K562 (cell line): ENCODE measurements around the gene PITPNC1. TPM values are rescaled to one million over a fixed set of nuclear protein-coding genes. Genes with fewer than 3 reads are reported as not detected.

ENCODE experiments used
- ATAC-seq: fragments of 200-7000 bp; cut with Tn5 transposase; 3 replicates; pipeline ENCODE4 v1.9.1; 2020; ENCODE audit warnings: moderate library complexity
- BruUV-seq: library from RNA; stranded (reverse); fragments of 400-500 nt; replicated peaks from 2 replicates; lab custom pipeline; 2021; lab: Mats Ljungman, UMichigan
- CTCF ChIA-PET: fragments of 300-600 bp; formaldehyde crosslinking; extraction: SDS; loops from one replicate; lab custom pipeline; 2021; ENCODE audit warnings: low intra/inter-chr PET ratio; lab: Yijun Ruan, JAX
- POLR2A ChIA-PET: fragments of 300-600, 350-650 bp; sonication (Branson Sonifier 250); formaldehyde crosslinking; extraction: SDS; loops from one replicate; lab custom pipeline; 2021; ENCODE audit warnings: antibody characterized with exemption, inconsistent platforms; lab: Yijun Ruan, JAX
- DNase-seq, 4 experiments: peaks; one replicate each; pipeline versions ENCODE4 v3.0.0 to v3.0.0-alpha.2; 2011 to 2018; ENCODE audit warnings: low spot score in 3 of 4, mixed read lengths in 3 of 4; ENCODE audit errors: extremely low read depth in 1 of 4
- FAIRE-seq: peaks from 2 replicates; lab custom pipeline; 2011; peaks lifted over from hg19 to GRCh38; lab: Jason Lieb, UNC
- H2AFZ ChIP-seq: 2 replicates; pipeline ENCODE4 v1.6.0; 2011; ENCODE audit warnings: low read depth, low read length, control low read depth, inconsistent platforms
- H3K27ac ChIP-seq: fragments of 200-600 bp; 3 replicates; pipeline ENCODE4 v1.8.0; 2011; ENCODE audit warnings: low read depth, mild to moderate bottlenecking, control low read depth, inconsistent platforms, low read length, moderate library complexity, mixed read lengths; ENCODE audit errors: extremely low read depth
- H3K27me3 ChIP-seq, 2 experiments: fragments of 300-600 bp in 1 of 2; 2 replicates in 1 of 2; 3 replicates in 1 of 2; pipeline versions ENCODE4 v1.6.0 to v1.8.0; 2011; ENCODE audit warnings: inconsistent platforms in 2 of 2, low read length in 2 of 2, mild to moderate bottlenecking in 1 of 2, mixed read lengths in 1 of 2, moderate library complexity in 1 of 2; ENCODE audit not compliant: control insufficient read depth in 2 of 2, insufficient read depth in 2 of 2
- H3K36me3 ChIP-seq: fragments of 300-600 bp; 3 replicates; pipeline ENCODE4 v1.8.0; 2011; ENCODE audit warnings: mild to moderate bottlenecking, low read length, inconsistent platforms; ENCODE audit not compliant: control insufficient read depth, insufficient read depth
- H3K4me1 ChIP-seq, 2 experiments: fragments of 200-600 bp in 1 of 2; replicated peaks in 1 of 2; 2 replicates in 1 of 2; 3 replicates in 1 of 2; pipeline versions ENCODE4 v1.5.1 to v1.8.0; 2011; ENCODE audit warnings: inconsistent platforms in 2 of 2, low read length in 2 of 2, mild to moderate bottlenecking in 1 of 2, mixed read lengths in 1 of 2, moderate library complexity in 1 of 2; ENCODE audit not compliant: control insufficient read depth in 2 of 2, insufficient read depth in 2 of 2
- H3K4me2 ChIP-seq: 2 replicates; pipeline ENCODE4 v1.6.1; 2011; ENCODE audit warnings: low read length, control low read depth, inconsistent platforms, mixed read lengths; ENCODE audit not compliant: insufficient read depth
- H3K4me3 ChIP-seq: fragments of 200-600 bp; sonication (generic), shearing (Covaris generic); 2 replicates; pipeline ENCODE4 v1.5.1; 2016; ENCODE audit warnings: control low read depth, inconsistent platforms
- H3K79me2 ChIP-seq: fragments of 200-600 bp; 3 replicates; pipeline ENCODE4 v1.8.0; 2011; ENCODE audit warnings: low read length, inconsistent platforms; ENCODE audit not compliant: control insufficient read depth, insufficient read depth
- H3K9ac ChIP-seq, 2 experiments: 2 replicates each; pipeline versions ENCODE4 v1.6.0 to v1.6.1; 2011; ENCODE audit warnings: low read depth in 2 of 2, low read length in 2 of 2, control low read depth in 1 of 2, inconsistent platforms in 1 of 2, mild to moderate bottlenecking in 1 of 2, mixed read lengths in 1 of 2; ENCODE audit not compliant: insufficient read depth in 1 of 2
- H3K9me1 ChIP-seq: one replicate; pipeline ENCODE4 v1.6.0; 2011; ENCODE audit warnings: inconsistent platforms, mild to moderate bottlenecking, low read length, moderate library complexity; ENCODE audit not compliant: control insufficient read depth, insufficient read depth
- H3K9me3 ChIP-seq: replicated peaks from 2 replicates; pipeline ENCODE4 v1.5.1; 2011; ENCODE audit warnings: low read depth, low read length, inconsistent platforms; ENCODE audit not compliant: control insufficient read depth, insufficient read depth
- H4K20me1 ChIP-seq: replicated peaks from 2 replicates; pipeline ENCODE4 v1.6.1; 2011; ENCODE audit warnings: low read length, inconsistent platforms, mixed read lengths; ENCODE audit not compliant: control insufficient read depth, insufficient read depth
- ATF4 ChIP-seq: fragments of 450-650 bp; formaldehyde crosslinking; IDR thresholded peaks from 2 replicates; pipeline ENCODE4 v1.4.0; 2022; ENCODE audit warnings: mild to moderate bottlenecking, moderate library complexity
- CREM ChIP-seq: IDR thresholded peaks from 2 replicates; pipeline ENCODE4 v1.6.1; 2014; ENCODE audit warnings: antibody characterized with exemption, low read depth
- ELK3 ChIP-seq: fragments of 450-650 bp; formaldehyde crosslinking; IDR thresholded peaks from 2 replicates; pipeline ENCODE4 v1.4.0; 2020; ENCODE audit warnings: mild to moderate bottlenecking
- ETV5 ChIP-seq: sonication (generic); formaldehyde crosslinking; IDR thresholded peaks from 2 replicates; pipeline ENCODE4 v1.4.0; 2020; ENCODE audit warnings: low read depth, mild to moderate bottlenecking, missing genetic modification reagents
- HDGF ChIP-seq: fragments of 450-650 bp; IDR thresholded peaks from 2 replicates; pipeline ENCODE4 v1.6.1; 2016
- LEF1 ChIP-seq: fragments of 450-650 bp; IDR thresholded peaks from 2 replicates; pipeline ENCODE4 v1.6.1; 2016; ENCODE audit warnings: mild to moderate bottlenecking
- MXI1 ChIP-seq: IDR thresholded peaks from 2 replicates; pipeline ENCODE4 v1.6.1; 2011; ENCODE audit warnings: low read depth, mild to moderate bottlenecking, improper control_type of control experiment, low read length
- NR3C1 ChIP-seq: sonication (generic); formaldehyde crosslinking; IDR thresholded peaks from 2 replicates; pipeline ENCODE4 v1.8.1; 2022; ENCODE audit warnings: missing genetic modification reagents
- TAF7 ChIP-seq: fragments of 450-650 bp; IDR thresholded peaks from 2 replicates; pipeline ENCODE4 v1.6.1; 2016; ENCODE audit warnings: missing genetic modification characterization, missing compliant biosample characterization
- THAP12 ChIP-seq: fragments of 250-450 bp; sonication (Bioruptor Pico); IDR thresholded peaks from 2 replicates; pipeline ENCODE4 v1.9.0; 2021; ENCODE audit warnings: mild to moderate bottlenecking, inconsistent platforms
- THAP7 ChIP-seq: fragments of 250-450 bp; sonication (Bioruptor Pico); IDR thresholded peaks from 2 replicates; pipeline ENCODE4 v1.5.0; 2021
- TOE1 ChIP-seq, 2 experiments: fragments of 450-650 bp in 1 of 2; sonication (generic) in 1 of 2; formaldehyde crosslinking in 1 of 2; IDR thresholded peaks; 2 replicates each; pipeline versions ENCODE4 v1.7.1 to v1.8.0; 2016 to 2022; ENCODE audit warnings: borderline replicate concordance in 2 of 2, mild to moderate bottlenecking in 2 of 2, antibody characterized with exemption in 1 of 2, inconsistent platforms in 1 of 2, low read depth in 1 of 2, missing genetic modification reagents in 1 of 2, moderate library complexity in 1 of 2
- ZNF507 ChIP-seq: conservative IDR thresholded peaks from 2 replicates; pipeline ENCODE4 v1.6.1; 2017; ENCODE audit warnings: missing genetic modification characterization, missing compliant biosample characterization
- ZZZ3 ChIP-seq: fragments of 450-650 bp; IDR thresholded peaks from 2 replicates; pipeline ENCODE4 v1.6.1; 2016; ENCODE audit warnings: antibody characterized with exemption, mild to moderate bottlenecking, moderate library complexity
- WGBS: fragments of 100-300 bp; shearing (Covaris generic); methylation state at CpG from one replicate; pipeline ENCODE4 v1.1.6; 2016; ENCODE audit warnings: low coverage, mixed read lengths; ENCODE audit not compliant: insufficient coverage; ENCODE audit errors: missing lambda C conversion rate; 5-methylcytosine and 5-hydroxymethylcytosine counted together
- in situ Hi-C: fragments of 300-500 bp; cut with MboI; formaldehyde crosslinking; loops from 4 replicates; pipeline ENCODE4 v1.15.0; 2018; ENCODE audit warnings: inconsistent platforms, mixed read lengths
- intact Hi-C: fragments of 100-400 bp; cut with micrococcal nuclease; formaldehyde crosslinking; loops from 2 replicates; pipeline ENCODE4 v1.14.2; 2022
- polyA plus RNA-seq, 8 experiments: library from polyadenylated mRNA; depleted of rRNA in 4 of 8; stranded (reverse) in 5 of 8; unstranded in 3 of 8; fragments of >200 nt; fragmentation: Nextera tagmentation in 2 of 8; fragmentation: Illumina TruSeq in 1 of 8; extraction: Ambion mirVana in 2 of 8; extraction: Trizol in 1 of 8; gene quantifications; 2 replicates each; pipeline versions ENCODE4 v1.2.1 to v1.2.3, GENCODE V29; 2011 to 2014; ENCODE audit warnings: inconsistent platforms in 1 of 8, missing spikeins in 1 of 8
- total RNA-seq, 7 experiments: library from RNA; depleted of rRNA in 6 of 7; stranded (reverse); fragments of >200 nt in 6 of 7; fragmentation: Illumina TruSeq in 2 of 7; extraction: Trizol in 2 of 7; gene quantifications; 2 replicates each; pipeline versions ENCODE4 v1.2.1 to v1.2.3, GENCODE V29; 2011 to 2021; ENCODE audit warnings: low replicate concordance in 1 of 7
- TF ChIP-seq, protein P1 (sequence below): fragments of 250-450 bp; sonication (Bioruptor Pico); IDR thresholded peaks from 2 replicates; pipeline ENCODE4 v1.4.0; 2020; ENCODE audit warnings: mild to moderate bottlenecking, moderate library complexity, borderline replicate concordance

Gene PITPNC1
- total and polyA plus RNA-seq, 9 of the 15 experiments (the other 6 are each of a cell fraction or from before 2014, with no cell fraction given) = 0.11 to 1.1 (median 0.65) TPM

DNA sequence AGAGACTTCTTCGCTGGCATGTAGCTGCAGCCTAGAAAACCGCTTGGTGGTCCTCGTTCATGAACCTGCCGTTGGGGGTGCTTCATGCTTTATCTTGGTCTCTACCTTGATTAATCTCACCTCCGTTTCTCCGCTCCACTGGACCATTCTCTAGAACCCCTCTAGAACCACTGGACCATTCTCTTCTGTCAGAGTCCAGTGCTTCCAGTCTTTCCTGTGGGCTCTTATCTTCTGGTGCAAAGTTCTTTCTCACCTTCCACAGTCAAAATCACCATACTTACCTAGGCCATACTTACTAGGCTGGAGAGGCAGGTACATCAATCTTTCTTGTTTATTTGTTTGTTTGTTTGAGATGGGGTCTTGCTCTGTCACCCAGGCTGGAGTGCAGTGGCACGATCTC lies 71.4 kb downstream of the PITPNC1 start:
- H3K9ac ChIP-seq = no peak overlapping the region
- POLR2A ChIA-PET = interaction anchor here (0.6 kb wide), 1 partner anchor 148 kb away, joined by 4 read pairs; no protein-coding TSS in a partner anchor
- TF ChIP-seq NR3C1 = no peak
- TF ChIP-seq TAF7 = no peak
- no peak for TF ChIP-seq THAP7 (CRISPR knock-in tag)
- TF ChIP-seq HDGF = no peak
- TF ChIP-seq TOE1 (IDR thresholded peaks at IDR 0.05; ENCODE audit: borderline replicate concordance) = no peak
- TF ChIP-seq TOE1 (CRISPR knock-in tag; IDR thresholded peaks at IDR 0.05; ENCODE audit: borderline replicate concordance, low read depth) = no peak
- TF ChIP-seq THAP12 = no peak
- TF ChIP-seq MXI1 = no peak
- no peak for TF ChIP-seq ATF4 (CRISPR knock-in tag)
- TF ChIP-seq ZZZ3 = no peak
- no peak for TF ChIP-seq CREM
- TF ChIP-seq ZNF507 (tag) = no peak
- no peak for TF ChIP-seq ELK3 (CRISPR knock-in tag)
- TF ChIP-seq, protein P1, sequence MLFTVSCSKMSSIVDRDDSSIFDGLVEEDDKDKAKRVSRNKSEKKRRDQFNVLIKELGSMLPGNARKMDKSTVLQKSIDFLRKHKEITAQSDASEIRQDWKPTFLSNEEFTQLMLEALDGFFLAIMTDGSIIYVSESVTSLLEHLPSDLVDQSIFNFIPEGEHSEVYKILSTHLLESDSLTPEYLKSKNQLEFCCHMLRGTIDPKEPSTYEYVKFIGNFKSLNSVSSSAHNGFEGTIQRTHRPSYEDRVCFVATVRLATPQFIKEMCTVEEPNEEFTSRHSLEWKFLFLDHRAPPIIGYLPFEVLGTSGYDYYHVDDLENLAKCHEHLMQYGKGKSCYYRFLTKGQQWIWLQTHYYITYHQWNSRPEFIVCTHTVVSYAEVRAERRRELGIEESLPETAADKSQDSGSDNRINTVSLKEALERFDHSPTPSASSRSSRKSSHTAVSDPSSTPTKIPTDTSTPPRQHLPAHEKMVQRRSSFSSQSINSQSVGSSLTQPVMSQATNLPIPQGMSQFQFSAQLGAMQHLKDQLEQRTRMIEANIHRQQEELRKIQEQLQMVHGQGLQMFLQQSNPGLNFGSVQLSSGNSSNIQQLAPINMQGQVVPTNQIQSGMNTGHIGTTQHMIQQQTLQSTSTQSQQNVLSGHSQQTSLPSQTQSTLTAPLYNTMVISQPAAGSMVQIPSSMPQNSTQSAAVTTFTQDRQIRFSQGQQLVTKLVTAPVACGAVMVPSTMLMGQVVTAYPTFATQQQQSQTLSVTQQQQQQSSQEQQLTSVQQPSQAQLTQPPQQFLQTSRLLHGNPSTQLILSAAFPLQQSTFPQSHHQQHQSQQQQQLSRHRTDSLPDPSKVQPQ (CRISPR knock-in tag) = no peak
- no peak for TF ChIP-seq ETV5 (CRISPR knock-in tag)
- no peak for TF ChIP-seq LEF1
- no peak overlapping the region for H3K4me2 ChIP-seq
- no peak overlapping the region for H3K27ac ChIP-seq
- no peak for FAIRE-seq
- no TSS peak for BruUV-seq
- no peaks in the 10 kb centered on the region for H3K79me2 ChIP-seq
- in situ Hi-C loops (no loop called here), intact Hi-C loops (no loop called here)
- no peak for ATAC-seq
- DNase-seq = no peak
- no peaks in the 10 kb centered on the region for H4K20me1 ChIP-seq
- H3K4me1 ChIP-seq = no peaks in the 10 kb centered on the region
- H2AFZ ChIP-seq = no peak overlapping the region
- no peaks in the 10 kb centered on the region for H3K36me3 ChIP-seq
- WGBS = 0% methylated on average over 7 of the region's 7 CpGs
- H3K4me3 ChIP-seq = no peak overlapping the region
- CTCF ChIA-PET = no interaction called here
- H3K9me1 ChIP-seq = no peaks in the 10 kb centered on the region
- H3K27me3 ChIP-seq = peaks cover 37 to 72% of the 10 kb centered on the region in 2 experiments
- H3K9me3 ChIP-seq = no peaks in the 10 kb centered on the region
